Measurements from ENCODE around the gene FXYD3.

DNA sequence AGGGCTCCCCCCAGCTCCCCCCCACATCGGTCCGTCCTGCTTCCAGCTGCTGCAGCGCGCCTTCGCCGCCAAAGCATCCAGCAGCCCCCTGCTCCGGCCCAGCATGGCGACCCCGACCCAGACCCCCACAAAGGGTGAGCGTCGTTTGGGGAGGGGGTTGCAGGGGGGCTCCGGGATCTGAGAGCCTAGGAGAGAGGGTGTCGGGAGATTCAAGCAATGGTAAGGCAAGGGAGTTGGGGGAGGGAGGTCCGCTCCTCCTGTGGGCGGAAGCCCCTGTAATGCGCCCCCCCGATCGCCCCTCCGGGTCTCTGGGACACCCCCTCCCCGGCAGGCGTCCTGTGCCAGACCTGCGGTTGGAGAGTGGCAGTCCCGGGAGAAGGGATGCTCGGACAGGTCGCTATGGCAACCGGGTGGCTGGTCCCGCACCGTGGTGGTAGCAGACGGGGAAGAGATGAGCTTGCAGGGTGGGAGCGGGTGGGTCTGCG lies 27.6 kb downstream of the FXYD3 start, which contains the start of gene FXYD7:
- TF ChIP-seq, protein P1, sequence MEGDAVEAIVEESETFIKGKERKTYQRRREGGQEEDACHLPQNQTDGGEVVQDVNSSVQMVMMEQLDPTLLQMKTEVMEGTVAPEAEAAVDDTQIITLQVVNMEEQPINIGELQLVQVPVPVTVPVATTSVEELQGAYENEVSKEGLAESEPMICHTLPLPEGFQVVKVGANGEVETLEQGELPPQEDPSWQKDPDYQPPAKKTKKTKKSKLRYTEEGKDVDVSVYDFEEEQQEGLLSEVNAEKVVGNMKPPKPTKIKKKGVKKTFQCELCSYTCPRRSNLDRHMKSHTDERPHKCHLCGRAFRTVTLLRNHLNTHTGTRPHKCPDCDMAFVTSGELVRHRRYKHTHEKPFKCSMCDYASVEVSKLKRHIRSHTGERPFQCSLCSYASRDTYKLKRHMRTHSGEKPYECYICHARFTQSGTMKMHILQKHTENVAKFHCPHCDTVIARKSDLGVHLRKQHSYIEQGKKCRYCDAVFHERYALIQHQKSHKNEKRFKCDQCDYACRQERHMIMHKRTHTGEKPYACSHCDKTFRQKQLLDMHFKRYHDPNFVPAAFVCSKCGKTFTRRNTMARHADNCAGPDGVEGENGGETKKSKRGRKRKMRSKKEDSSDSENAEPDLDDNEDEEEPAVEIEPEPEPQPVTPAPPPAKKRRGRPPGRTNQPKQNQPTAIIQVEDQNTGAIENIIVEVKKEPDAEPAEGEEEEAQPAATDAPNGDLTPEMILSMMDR (IDR thresholded peaks at IDR 0.05; ENCODE audit: insufficient read depth, low read length) = no peak
- no peak for TF ChIP-seq GABPA (IDR thresholded peaks at IDR 0.05; ENCODE audit: low read depth)

All from HL-60 (cell line).